Liver (tissue), 9 donors: ENCODE results near the gene ULBP1. TPM values are rescaled to one million over a fixed set of nuclear protein-coding genes. Genes with fewer than 3 reads are reported as not detected.

ENCODE experiments used
- DNase-seq: peaks from one replicate; pipeline ENCODE4 v3.0.0-alpha.2; 2017; ENCODE audit warnings: low spot score
- H3K27ac ChIP-seq, 2 donors: one replicate each; pipeline ENCODE4 v1.7.0; 2013; ENCODE audit warnings: inconsistent platforms in 2 of 2, low read length in 2 of 2, control low read depth in 1 of 2, low read depth in 1 of 2, mild to moderate bottlenecking in 1 of 2
- H3K27me3 ChIP-seq, 4 donors: one replicate each; pipeline versions ENCODE4 v1.6.1 to v1.7.0; 2013; ENCODE audit warnings: low read length in 3 of 4, inconsistent platforms in 1 of 4, mild to moderate bottlenecking in 1 of 4, moderate library complexity in 1 of 4; ENCODE audit not compliant: control insufficient read depth in 4 of 4, insufficient read depth in 4 of 4
- H3K36me3 ChIP-seq, 4 donors: one replicate each; pipeline versions ENCODE4 v1.6.1 to v1.7.0; 2013; ENCODE audit warnings: low read length in 3 of 4, mild to moderate bottlenecking in 3 of 4, low read depth in 1 of 4, moderate library complexity in 1 of 4; ENCODE audit not compliant: control insufficient read depth in 4 of 4, insufficient read depth in 3 of 4
- H3K4me1 ChIP-seq, 4 donors: one replicate each; pipeline versions ENCODE4 v1.6.1 to v1.7.0; 2013; ENCODE audit warnings: low read length in 3 of 4, mild to moderate bottlenecking in 3 of 4, moderate library complexity in 1 of 4; ENCODE audit not compliant: control insufficient read depth in 4 of 4, insufficient read depth in 4 of 4
- H3K4me3 ChIP-seq, 3 donors: one replicate each; pipeline versions ENCODE4 v1.6.1 to v1.7.0; 2013; ENCODE audit warnings: low read length in 3 of 3, control low read depth in 1 of 3, low read depth in 1 of 3, mild to moderate bottlenecking in 1 of 3
- H3K9ac ChIP-seq, 2 donors: one replicate each; pipeline ENCODE4 v1.7.0; 2013; ENCODE audit warnings: low read length in 2 of 2, mild to moderate bottlenecking in 2 of 2, moderate library complexity in 2 of 2, control low read depth in 1 of 2, low read depth in 1 of 2
- H3K9me3 ChIP-seq, 4 donors: one replicate each; pipeline versions ENCODE4 v1.6.1 to v1.7.0; 2013; ENCODE audit warnings: low read length in 3 of 4; ENCODE audit not compliant: control insufficient read depth in 4 of 4
- ATF3 ChIP-seq: IDR thresholded peaks from 2 replicates; pipeline ENCODE4 v1.6.1; 2016; ENCODE audit warnings: antibody characterized with exemption
- CTCF ChIP-seq: fragments of 150-350 bp; IDR thresholded peaks from 2 replicates; pipeline ENCODE4 v1.5.1; 2017; ENCODE audit warnings: improper control_type of control experiment, low read depth, low read length; ENCODE audit not compliant: missing input control
- FOXA1 ChIP-seq: IDR thresholded peaks from 2 replicates; pipeline ENCODE4 v1.6.1; 2016; ENCODE audit warnings: antibody characterized with exemption
- FOXA2 ChIP-seq: IDR thresholded peaks from 2 replicates; pipeline ENCODE4 v1.6.1; 2016; ENCODE audit warnings: antibody characterized with exemption
- GABPA ChIP-seq, 2 donors: IDR thresholded peaks in 1 of 2; conservative IDR thresholded peaks in 1 of 2; 2 replicates each; pipeline ENCODE4 v1.6.1; 2016; ENCODE audit warnings: antibody characterized with exemption in 2 of 2, mild to moderate bottlenecking in 1 of 2, moderate library complexity in 1 of 2
- HNF4A ChIP-seq, 2 donors: conservative IDR thresholded peaks; 2 replicates each; pipeline ENCODE4 v1.6.1; 2016; ENCODE audit warnings: antibody characterized with exemption in 2 of 2, mild to moderate bottlenecking in 2 of 2
- HNF4G ChIP-seq: IDR thresholded peaks from 2 replicates; pipeline ENCODE4 v1.6.1; 2016; ENCODE audit warnings: antibody characterized with exemption
- JUND ChIP-seq, 2 donors: IDR thresholded peaks; 2 replicates each; pipeline ENCODE4 v1.6.1; 2016; ENCODE audit warnings: antibody characterized with exemption in 2 of 2
- NR2F2 ChIP-seq: IDR thresholded peaks from 2 replicates; pipeline ENCODE4 v1.6.1; 2016; ENCODE audit warnings: antibody characterized with exemption
- RAD21 ChIP-seq, 2 donors: IDR thresholded peaks; 2 replicates each; pipeline ENCODE4 v1.6.1; 2016; ENCODE audit warnings: antibody characterized with exemption in 2 of 2, mild to moderate bottlenecking in 2 of 2
- REST ChIP-seq: IDR thresholded peaks from 2 replicates; pipeline ENCODE4 v1.6.1; 2016; ENCODE audit warnings: antibody characterized with exemption, mild to moderate bottlenecking
- YY1 ChIP-seq: IDR thresholded peaks from 2 replicates; pipeline ENCODE4 v1.6.1; 2016; ENCODE audit warnings: antibody characterized with exemption, mild to moderate bottlenecking
- ZBTB33 ChIP-seq: IDR thresholded peaks from 2 replicates; pipeline ENCODE4 v1.6.1; 2016; ENCODE audit warnings: antibody characterized with exemption
- WGBS: extraction: QIAGEN DNeasy Blood & Tissue Kit; methylation state at CpG from one replicate; pipeline ENCODE4 v1.1.7; 2013; 5-methylcytosine and 5-hydroxymethylcytosine counted together
- polyA plus RNA-seq, 2 donors: library from polyadenylated mRNA; stranded (reverse) in 1 of 2; unstranded in 1 of 2; fragments of 200-250 nt in 1 of 2; fragments of >200 nt in 1 of 2; fragmentation: Nextera tagmentation in 1 of 2; extraction: Ambion mirVana in 1 of 2; gene quantifications; one replicate each; pipeline versions ENCODE4 v1.2.1 to v1.2.3, GENCODE V29; 2013 to 2015
- total RNA-seq, 2 donors: library from RNA; depleted of rRNA; stranded (reverse); fragments of >200 nt; gene quantifications; one replicate each; pipeline ENCODE4 v1.2.3, GENCODE V29; 2014
- donor health status: healthy.
- donor health status: healthy.
- donor health status: healthy.
- donor health status: healthy.
- donor health status: healthy.

ULBP1 gene
- total and polyA plus RNA-seq, 4 donors = under 0.01 to 0.05 (median 0.03) TPM; not detected in 1

GRCh38 chr6:149995235-149995750, 31.6 kb downstream of the ULBP1 start:
- 70% methylated on average over 6 of the region's 6 CpGs for WGBS
- Histone ChIP-seq H3K36me3 (no peaks in the 10 kb centered on the region), H3K9me3 (no peaks in the 10 kb centered on the region), H3K9ac (no peak overlapping the region), H3K4me3 (no peak overlapping the region), H3K27ac (no peak overlapping the region), H3K4me1 (peaks cover 0 to 9% (median 4%) of the 10 kb centered on the region in 4 donors), H3K27me3 (peaks cover 0 to 12% (median 6%) of the 10 kb centered on the region in 4 donors)
- TF ChIP-seq REST (no peak), HNF4G (no peak), CTCF (no peak), RAD21 (IDR thresholded peaks at IDR 0.05) (no peak), ZBTB33 (no peak), JUND (IDR thresholded peaks at IDR 0.05) (no peak)
- no peak for DNase-seq

GRCh38 chr6:149995971-149996370, 32.2 kb downstream of the ULBP1 start:
- DNase-seq = no peak
- Histone ChIP-seq H3K27ac (no peak overlapping the region), H3K9ac (no peak overlapping the region), H3K4me1 (peaks cover 0 to 3% (median under 1%) of the 10 kb centered on the region in 4 donors), H3K36me3 (no peaks in the 10 kb centered on the region), H3K27me3 (peaks cover 0 to 10% (median 5%) of the 10 kb centered on the region in 4 donors), H3K4me3 (no peak overlapping the region), H3K9me3 (no peaks in the 10 kb centered on the region)
- 86% methylated on average over 7 of the region's 7 CpGs for WGBS
- no peak for TF ChIP-seq GABPA (IDR thresholded peaks at IDR 0.05 in 1 of 2, conservative IDR thresholded peaks at IDR 0.05 in 1 of 2)

- H3K27me3 ChIP-seq = peaks cover 0 to 2% (median 0%) of the 10 kb centered on the region in 4 donors
- 82% methylated on average over 2 of the region's 2 CpGs for WGBS
- H3K27ac ChIP-seq = no peak overlapping the region
- no peak overlapping the region for H3K4me3 ChIP-seq
- TF ChIP-seq FOXA2 (no peak), RAD21 (IDR thresholded peaks at IDR 0.05) (no peak), YY1 (no peak), ATF3 (no peak), NR2F2 (no peak), REST (no peak), HNF4A (conservative IDR thresholded peaks at IDR 0.05) (no peak), JUND (IDR thresholded peaks at IDR 0.05) (no peak), ZBTB33 (no peak), FOXA1 (no peak)
- H3K4me1 ChIP-seq = peaks cover 0 to 3% (median 1%) of the 10 kb centered on the region in 4 donors
- DNase-seq = no peak
- no peaks in the 10 kb centered on the region for H3K9me3 ChIP-seq
- no peaks in the 10 kb centered on the region for H3K36me3 ChIP-seq
- no peak overlapping the region for H3K9ac ChIP-seq
Observed at GRCh38 chr6:149999636-150000035, 35.9 kb downstream of the ULBP1 start.
